ENCODE measurements around the gene ELP2.

DNA sequence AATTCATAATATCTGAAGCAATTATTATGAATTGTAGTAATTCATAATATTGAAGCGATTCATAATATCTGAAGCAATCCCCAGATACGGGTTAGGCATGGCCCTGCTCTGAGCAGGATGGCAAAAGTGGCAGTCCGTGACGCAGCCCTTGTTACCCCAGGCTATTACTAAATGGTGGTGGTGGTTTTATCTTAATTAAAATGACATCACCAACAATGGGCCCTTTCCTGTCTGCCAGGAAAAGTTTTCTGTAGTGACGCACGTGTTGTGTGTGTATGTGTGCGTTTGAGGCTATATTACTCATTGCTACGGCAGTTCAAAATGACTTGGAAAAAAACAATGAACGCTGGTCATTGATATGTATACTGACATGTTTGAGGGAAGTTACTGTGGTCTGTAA lies 47.0 kb downstream of the ELP2 start:
- TF ChIP-seq CTCF (tag by site-specific recombination; IDR thresholded peaks at IDR 0.05) = no peak
- TF ChIP-seq ZNF514 (tag by site-specific recombination; IDR thresholded peaks at IDR 0.05) = no peak
- TF ChIP-seq, protein P1, sequence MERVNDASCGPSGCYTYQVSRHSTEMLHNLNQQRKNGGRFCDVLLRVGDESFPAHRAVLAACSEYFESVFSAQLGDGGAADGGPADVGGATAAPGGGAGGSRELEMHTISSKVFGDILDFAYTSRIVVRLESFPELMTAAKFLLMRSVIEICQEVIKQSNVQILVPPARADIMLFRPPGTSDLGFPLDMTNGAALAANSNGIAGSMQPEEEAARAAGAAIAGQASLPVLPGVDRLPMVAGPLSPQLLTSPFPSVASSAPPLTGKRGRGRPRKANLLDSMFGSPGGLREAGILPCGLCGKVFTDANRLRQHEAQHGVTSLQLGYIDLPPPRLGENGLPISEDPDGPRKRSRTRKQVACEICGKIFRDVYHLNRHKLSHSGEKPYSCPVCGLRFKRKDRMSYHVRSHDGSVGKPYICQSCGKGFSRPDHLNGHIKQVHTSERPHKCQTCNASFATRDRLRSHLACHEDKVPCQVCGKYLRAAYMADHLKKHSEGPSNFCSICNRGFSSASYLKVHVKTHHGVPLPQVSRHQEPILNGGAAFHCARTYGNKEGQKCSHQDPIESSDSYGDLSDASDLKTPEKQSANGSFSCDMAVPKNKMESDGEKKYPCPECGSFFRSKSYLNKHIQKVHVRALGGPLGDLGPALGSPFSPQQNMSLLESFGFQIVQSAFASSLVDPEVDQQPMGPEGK (tag by site-specific recombination; IDR thresholded peaks at IDR 0.05) = no peak
- TF ChIP-seq ZNF184 (tag by site-specific recombination; IDR thresholded peaks at IDR 0.05) = no peak
- no peak for TF ChIP-seq PBX3 (CRISPR knock-in tag; IDR thresholded peaks at IDR 0.05)
- no peak for TF ChIP-seq SP3 (tag by site-specific recombination; IDR thresholded peaks at IDR 0.05)
- no peak for TF ChIP-seq ZNF311 (tag by site-specific recombination; IDR thresholded peaks at IDR 0.05; ENCODE audit: borderline replicate concordance)
